ENCODE results near the gene PTPRA.

The PTPRA gene

GRCh38 chr20:2858591-2858990, 14.7 kb upstream of the PTPRA start:
- no peak for DNase-seq

GRCh38 chr20:2859330-2860121, 13.8 kb upstream of the PTPRA start:
- DNase-seq, result no peak

GRCh38 chr20:2864626-2865025, 8.7 kb upstream of the PTPRA start:
- no peak for DNase-seq

- no peak for DNase-seq
Measured at GRCh38 chr20:2865101-2865500, 8.2 kb upstream of the PTPRA start.

- peak in 2 of 5 experiments; percentile 29 to 52 for DNase-seq
Measured at GRCh38 chr20:2865630-2866029, 7.7 kb upstream of the PTPRA start.

- no peak for DNase-seq
Measured at GRCh38 chr20:2866236-2866635, 7.0 kb upstream of the PTPRA start.

GRCh38 chr20:2867081-2867864, 6.0 kb upstream of the PTPRA start:
- no peak for DNase-seq

DNA sequence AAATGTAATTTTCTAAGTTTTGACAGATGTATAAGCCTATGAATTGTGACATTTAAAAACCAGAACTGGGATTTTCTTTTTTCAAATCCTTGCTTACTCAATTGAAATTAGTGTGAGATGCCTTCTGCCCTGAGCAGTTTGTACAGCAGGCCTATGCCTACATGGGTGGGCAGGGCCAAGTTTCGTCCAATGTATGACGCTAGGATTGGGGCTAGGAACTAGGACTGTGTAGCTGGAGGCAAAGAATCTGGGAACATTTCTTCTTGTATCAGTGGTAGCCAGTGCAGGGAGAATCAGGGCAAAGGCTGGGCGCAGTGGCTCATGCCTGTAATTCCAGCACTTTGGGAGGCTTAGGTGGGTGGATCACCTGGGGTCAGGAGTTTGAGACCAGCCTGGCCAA, 3.9 kb upstream of the PTPRA start:
- no peak for DNase-seq

GRCh38 chr20:2871111-2871465, 2.2 kb upstream of the PTPRA start:
- DNase-seq, result no peak

DNA sequence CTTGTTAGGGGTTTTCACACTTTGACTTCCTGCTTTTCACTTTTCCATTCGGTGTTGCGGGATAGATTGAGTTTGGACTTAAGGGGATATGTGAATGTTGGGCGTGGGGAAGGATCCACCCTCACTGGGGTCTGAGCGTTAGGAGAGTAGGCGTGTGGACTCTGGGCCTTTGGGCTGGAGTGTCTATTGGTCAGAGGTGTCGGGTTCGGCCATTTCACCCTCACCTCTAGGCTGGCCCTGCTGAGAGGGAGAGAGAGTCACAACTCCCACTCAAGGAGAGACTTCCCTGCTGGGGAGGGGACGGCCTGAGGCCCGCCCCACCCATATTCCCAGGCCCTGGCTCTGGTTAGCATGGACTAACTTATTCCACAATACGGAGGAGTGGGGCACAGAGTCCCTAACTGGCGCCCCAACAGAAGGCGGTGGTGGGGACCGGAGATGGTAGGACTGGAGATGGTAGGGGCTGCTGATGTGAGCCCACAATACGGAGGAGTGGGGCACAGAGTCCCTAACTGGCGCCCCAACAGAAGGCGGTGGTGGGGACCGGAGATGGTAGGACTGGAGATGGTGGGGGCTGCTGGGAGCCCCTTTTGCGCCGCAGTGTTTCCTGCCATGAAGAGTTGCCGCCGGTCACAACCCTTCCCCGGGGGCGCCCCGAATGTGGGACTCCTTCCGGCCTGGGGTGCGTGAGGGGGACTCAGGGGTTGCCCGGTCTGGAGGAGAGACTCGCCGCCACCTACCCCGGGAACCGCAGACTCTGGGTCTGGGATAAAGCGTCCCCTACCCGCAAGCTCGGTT, 1.4 kb upstream of the PTPRA start:
- peak in 2 of 5 experiments; percentile 10 to 24 for DNase-seq

- peak; percentile 50 to 85 (median 62) for DNase-seq
Measured at GRCh38 chr20:2872459-2873009, 747 bp upstream of the PTPRA start.

DNA sequence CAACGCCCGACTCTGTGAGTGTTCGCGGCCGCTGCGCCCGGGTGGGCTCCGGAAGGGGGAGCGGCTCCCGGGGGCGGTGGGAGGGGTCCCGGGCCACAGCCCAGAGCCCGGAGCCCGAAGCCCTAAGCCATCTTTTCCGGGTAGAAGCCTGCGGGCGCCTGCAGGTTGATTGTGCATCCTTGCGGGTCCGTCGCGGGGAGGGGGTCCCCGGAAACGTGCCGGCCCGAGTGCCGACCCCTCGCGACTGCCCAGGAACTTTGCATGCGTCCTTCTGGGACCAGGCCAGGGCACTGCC, 413 bp downstream of the PTPRA start:
- DNase-seq, result peak; percentile 36 to 75 (median 63)

GRCh38 chr20:2874456-2874855, 1.2 kb downstream of the PTPRA start:
- peak in 1 of 5 experiments; percentile 57 for DNase-seq

GRCh38 chr20:2875690-2876203, 2.5 kb downstream of the PTPRA start:
- no peak for DNase-seq

DNA sequence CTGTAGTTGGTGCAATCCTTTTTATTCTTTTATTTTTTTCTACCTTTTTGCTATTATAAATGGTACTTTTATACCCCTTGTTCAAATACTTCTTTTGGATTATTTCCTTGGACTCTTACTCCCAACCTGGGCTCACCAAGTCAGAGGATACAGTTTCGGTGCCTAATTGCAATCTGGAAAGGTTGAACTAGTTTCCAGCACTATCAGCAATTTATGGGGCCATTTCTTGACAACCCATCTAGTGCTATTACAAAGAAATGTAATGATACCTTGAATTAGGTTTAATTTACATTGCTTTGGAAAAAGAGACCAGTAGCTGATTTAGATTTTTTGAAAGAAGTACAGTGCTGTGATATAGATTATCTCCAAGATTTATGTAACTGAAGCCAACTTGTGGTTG, 5.2 kb downstream of the PTPRA start:
- no peak for DNase-seq

DNA sequence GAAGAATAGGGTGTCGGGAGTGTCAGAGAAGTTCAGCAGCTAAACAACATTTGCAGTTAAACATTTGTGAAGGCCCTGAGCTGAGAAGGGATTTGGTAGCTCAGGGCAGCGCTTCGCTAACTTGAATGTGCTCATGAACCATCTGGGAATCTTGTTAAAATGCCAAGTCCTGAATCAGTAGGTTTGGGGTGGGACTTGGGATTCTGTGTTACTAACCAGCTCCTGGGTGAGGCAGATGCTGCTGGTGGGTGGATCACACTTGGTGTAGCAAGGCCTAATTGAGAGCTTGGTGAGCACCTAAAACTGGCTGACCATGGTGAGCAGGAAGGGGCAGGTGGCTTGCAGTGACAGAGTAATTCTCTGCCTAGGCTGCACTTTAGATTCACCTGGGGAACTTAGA, 5.9 kb downstream of the PTPRA start:
- no peak for DNase-seq

GRCh38 chr20:2880650-2881049, 7.4 kb downstream of the PTPRA start:
- no peak for DNase-seq

DNA sequence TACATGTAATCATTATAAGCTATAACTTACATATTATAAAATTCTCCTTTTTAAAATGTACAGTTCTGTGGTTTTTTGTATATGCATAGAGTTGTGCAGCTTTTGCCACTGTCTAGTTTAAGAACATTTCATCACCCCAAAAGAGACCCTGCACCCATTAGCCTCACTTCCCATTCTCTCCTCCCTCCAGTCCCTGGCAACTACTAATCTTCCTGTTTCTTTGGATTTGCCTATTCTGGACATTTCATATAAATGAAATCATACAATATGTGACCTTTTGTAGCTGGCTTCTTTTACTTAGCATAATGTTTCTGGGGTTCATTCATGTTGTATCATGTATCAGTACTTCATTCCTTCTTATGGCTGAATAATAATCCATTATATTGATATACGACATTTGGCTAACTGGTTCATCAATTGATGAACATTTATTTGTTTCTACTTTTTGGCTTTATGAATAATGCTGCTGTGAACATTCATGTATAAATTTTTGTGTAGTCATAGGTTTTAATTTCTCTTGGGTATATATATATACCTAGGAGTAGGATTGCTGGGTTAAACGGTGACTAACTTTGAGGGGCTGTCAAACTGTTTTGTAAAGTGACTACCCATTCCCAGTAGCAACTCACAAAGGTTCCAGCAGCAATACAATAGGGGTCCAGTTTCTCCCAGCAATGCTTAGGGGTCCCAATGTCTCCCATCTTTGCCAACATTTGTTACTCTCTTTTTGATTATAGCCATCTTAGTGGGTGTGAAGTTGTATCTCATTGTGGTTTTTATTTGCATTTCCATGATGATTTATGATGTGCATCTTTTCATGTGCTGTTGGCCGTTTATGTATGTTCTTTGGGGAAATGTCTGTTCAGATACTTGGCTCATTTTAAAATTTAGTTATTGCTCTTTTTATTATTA, 10.7 kb downstream of the PTPRA start:
- DNase-seq, result no peak

- no peak for DNase-seq
Measured at GRCh38 chr20:2887715-2888114, 14.4 kb downstream of the PTPRA start.

DNA sequence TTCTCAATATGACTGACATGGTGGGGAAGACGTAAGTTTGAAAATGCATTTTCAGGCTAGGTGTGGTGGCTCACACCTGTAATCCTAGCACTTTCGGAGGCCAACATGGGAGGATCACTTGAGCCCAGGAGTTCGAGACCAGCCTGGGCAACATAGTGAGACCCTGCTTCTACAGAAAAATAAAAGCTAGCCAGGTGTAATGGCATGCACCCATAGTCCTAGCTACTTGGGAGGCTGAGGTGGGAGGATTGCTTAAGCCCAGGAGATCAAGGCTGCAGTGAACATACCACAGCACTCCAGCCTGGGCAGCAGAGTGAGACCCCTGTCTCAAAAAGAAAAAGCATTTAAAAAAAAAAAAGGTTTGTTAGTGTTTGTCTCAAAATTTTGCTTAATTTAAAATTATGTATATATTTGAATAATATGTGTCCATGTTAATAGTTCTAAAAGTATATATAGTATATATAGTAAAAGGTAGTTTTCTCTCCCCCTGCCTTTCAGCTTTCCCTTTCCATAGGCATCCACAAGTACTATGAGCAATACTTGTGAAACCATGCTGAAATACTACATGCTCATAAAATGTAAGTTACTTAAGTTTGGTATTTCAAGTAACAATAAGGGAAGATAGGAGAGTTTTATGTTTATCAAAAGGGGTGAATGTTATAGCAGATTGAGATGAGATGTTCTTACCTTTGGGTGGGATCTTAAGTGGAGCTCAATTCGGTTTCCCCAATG, 15.1 kb downstream of the PTPRA start:
- no peak for DNase-seq

GRCh38 chr20:2889209-2889608, 15.9 kb downstream of the PTPRA start:
- DNase-seq, result no peak

Measured in T-helper 2 cell (primary cell).